BJ (cell line): ENCODE data around the gene SETD7. TPM values are rescaled to one million over a fixed set of nuclear protein-coding genes. Genes with fewer than 3 reads are reported as not detected.

Experiments used
- CTCF ChIA-PET: fragments of 350-600 bp; formaldehyde crosslinking; extraction: SDS; loops from one replicate; lab custom pipeline; 2021; ENCODE audit warnings: antibody characterized with exemption, inconsistent platforms; lab: Yijun Ruan, JAX
- POLR2A ChIA-PET: fragments of 300-600 bp; sonication (Branson Sonifier 250); formaldehyde crosslinking; extraction: SDS; loops from one replicate; lab custom pipeline; 2021; ENCODE audit warnings: antibody characterized with exemption; lab: Charles Lee
- DNase-seq: peaks from one replicate; pipeline ENCODE4 v3.0.0-alpha.2; 2011; ENCODE audit warnings: low read depth
- H3K27me3 ChIP-seq: 2 replicates; pipeline ENCODE4 v1.6.0; 2011; ENCODE audit warnings: low read length; ENCODE audit not compliant: control insufficient read depth, insufficient read depth
- H3K36me3 ChIP-seq: 2 replicates; pipeline ENCODE4 v1.5.1; 2011; ENCODE audit warnings: low read length; ENCODE audit not compliant: control insufficient read depth, insufficient read depth
- H3K4me3 ChIP-seq: 2 replicates; pipeline ENCODE4 v1.5.1; 2011; ENCODE audit warnings: low read depth, mild to moderate bottlenecking, control low read depth, low read length
- CTCF ChIP-seq: IDR thresholded peaks from 2 replicates; pipeline ENCODE4 v1.5.1; 2011; ENCODE audit warnings: low read depth, mild to moderate bottlenecking, control low read depth, inconsistent platforms, low read length, moderate library complexity; ENCODE audit not compliant: insufficient read depth
- polyA plus RNA-seq: library from polyadenylated mRNA; depleted of rRNA; stranded (reverse); fragments of >200 nt; gene quantifications from 2 replicates; pipeline ENCODE4 v1.2.3, GENCODE V29; 2011

SETD7 gene
- polyA plus RNA-seq, 1 experiment = 14.5 TPM

GRCh38 chr4:139553751-139554641 is 2.0 kb downstream of the SETD7 start:
- ChIA-PET POLR2A (interaction anchor here (0.6 kb wide), 1 partner anchor 28 kb away, joined by 10 read pairs; no protein-coding TSS in a partner anchor), CTCF (interaction anchor here (0.6 to 1.7 kb wide), 5 partner anchors 12 to 138 kb away, joined by 3 to 4 read pairs (median 3); no protein-coding TSS in a partner anchor)
- no peaks in the 10 kb centered on the region for H3K36me3 ChIP-seq
- no peak for DNase-seq
- peaks cover 15% of the 10 kb centered on the region for H3K27me3 ChIP-seq
- peak overlapping the region; percentile 90; the same call in 1 of the 2 replicates for H3K4me3 ChIP-seq
- no peak for TF ChIP-seq CTCF

GRCh38 chr4:139552517-139553307 is 3.3 kb downstream of the SETD7 start:
- ChIA-PET POLR2A (no interaction called here), CTCF (interaction anchor here (1.2 to 1.5 kb wide), 2 partner anchors 23 to 136 kb away, joined by 3 to 5 read pairs; no protein-coding TSS in a partner anchor)
- no peak for TF ChIP-seq CTCF
- Histone ChIP-seq H3K4me3 (no peak overlapping the region), H3K36me3 (no peaks in the 10 kb centered on the region), H3K27me3 (peaks cover 4% of the 10 kb centered on the region)
- DNase-seq = no peak

- ChIA-PET CTCF (interaction anchor here (0.6 to 0.8 kb wide), 2 partner anchors 19 to 28 kb away, joined by 3 to 4 read pairs; no protein-coding TSS in a partner anchor), POLR2A (no interaction called here)
Observed at GRCh38 chr4:139550724-139551429, 5.1 kb downstream of the SETD7 start.

GRCh38 chr4:139547979-139548378 is 8.0 kb downstream of the SETD7 start:
- Histone ChIP-seq H3K4me3 (no peak overlapping the region), H3K36me3 (peaks cover 6% of the 10 kb centered on the region; the same call in 1 of the 2 replicates), H3K27me3 (no peaks in the 10 kb centered on the region)
- CTCF ChIA-PET = interaction anchor here (0.7 kb wide), 1 partner anchor 32 kb away, joined by 3 read pairs; no protein-coding TSS in a partner anchor
- POLR2A ChIA-PET = no interaction called here
- no peak for DNase-seq
- TF ChIP-seq CTCF = no peak

More at GRCh38 chr4:139550724-139551429, 5.1 kb downstream of the SETD7 start:
- no peak for DNase-seq
- Histone ChIP-seq H3K36me3 (0 out of 2 replicates have a peak, but pooled peaks cover 2% of the 10 kb centered on the region), H3K4me3 (no peak overlapping the region), H3K27me3 (no peaks in the 10 kb centered on the region)
- TF ChIP-seq CTCF = no peak
